Endothelial cell of umbilical vein (primary cell): Measurements from ENCODE around the gene DNAI7. TPM values are rescaled to one million over a fixed set of nuclear protein-coding genes. Genes with fewer than 3 reads are reported as not detected.
A peak's percentile ranks its signal among the peaks of the same experiment; 100 is the strongest.

Experiments
- BruUV-seq: library from RNA; stranded (reverse); fragments of 400-500 nt; replicated peaks from 2 replicates; lab custom pipeline; 2021; lab: Mats Ljungman, UMichigan
- CTCF ChIA-PET: fragments of 300-600, 350-600 bp; sonication (Branson Sonifier 250); formaldehyde crosslinking; loops from one replicate; lab custom pipeline; 2021; ENCODE audit warnings: antibody characterized with exemption, inconsistent platforms; lab: Charles Lee
- POLR2A ChIA-PET: fragments of 300-600, 350-600 bp; sonication (Branson Sonifier 250); formaldehyde crosslinking; loops from one replicate; lab custom pipeline; 2021; ENCODE audit warnings: antibody characterized with exemption, inconsistent platforms; lab: Charles Lee
- DNase-seq: peaks from one replicate; pipeline ENCODE4 v3.0.0-alpha.2; 2011; ENCODE audit warnings: low read depth, low spot score
- FAIRE-seq: peaks from 2 replicates; lab custom pipeline; 2011; peaks lifted over from hg19 to GRCh38; lab: Jason Lieb, UNC
- H2AFZ ChIP-seq: 2 replicates; pipeline ENCODE4 v1.6.0; 2012; ENCODE audit warnings: low read depth, low read length, control low read depth, inconsistent platforms
- H3K27ac ChIP-seq: 2 replicates; pipeline ENCODE4 v1.5.1; 2011; ENCODE audit warnings: low read depth, mild to moderate bottlenecking, control low read depth, low read length, moderate library complexity; ENCODE audit not compliant: insufficient read depth
- H3K27me3 ChIP-seq, 2 experiments: 2 replicates each; pipeline versions ENCODE4 v1.6.0 to v1.6.1; 2011; ENCODE audit warnings: low read length in 2 of 2, mixed read lengths in 1 of 2; ENCODE audit not compliant: control insufficient read depth in 2 of 2, insufficient read depth in 2 of 2
- H3K36me3 ChIP-seq, 2 experiments: 2 replicates in 1 of 2; 3 replicates in 1 of 2; pipeline ENCODE4 v1.5.1; 2011; ENCODE audit warnings: low read length in 2 of 2, mild to moderate bottlenecking in 1 of 2, moderate library complexity in 1 of 2; ENCODE audit not compliant: control insufficient read depth in 2 of 2, insufficient read depth in 2 of 2; ENCODE audit errors: extremely low read depth in 1 of 2
- H3K4me1 ChIP-seq: 3 replicates; pipeline ENCODE4 v1.5.1; 2011; ENCODE audit warnings: mild to moderate bottlenecking, low read length; ENCODE audit not compliant: control insufficient read depth, insufficient read depth; ENCODE audit errors: extremely low read depth
- H3K4me2 ChIP-seq: 2 replicates; pipeline ENCODE4 v1.6.1; 2011; ENCODE audit warnings: low read length, control low read depth, mixed read lengths; ENCODE audit not compliant: insufficient read depth
- H3K4me3 ChIP-seq, 3 experiments: fragments of 200-600 bp in 1 of 3; sonication (generic), shearing (Covaris generic) in 1 of 3; replicated peaks in 1 of 3; 2 replicates each; pipeline ENCODE4 v1.5.1; 2011 to 2016; ENCODE audit warnings: control low read depth in 3 of 3, low read length in 3 of 3, mild to moderate bottlenecking in 2 of 3, inconsistent platforms in 1 of 3, low read depth in 1 of 3, moderate library complexity in 1 of 3; ENCODE audit not compliant: insufficient read depth in 1 of 3
- H3K79me2 ChIP-seq: 2 replicates; pipeline ENCODE4 v1.6.0; 2012; ENCODE audit warnings: low read length, inconsistent platforms; ENCODE audit not compliant: control insufficient read depth, insufficient read depth
- H3K9ac ChIP-seq: replicated peaks from 2 replicates; pipeline ENCODE3; 2011; ENCODE audit warnings: low read length, control low read depth; ENCODE audit not compliant: insufficient read depth; ENCODE audit errors: extremely low read depth
- H3K9me1 ChIP-seq: replicated peaks from 3 replicates; pipeline ENCODE4 v1.6.0; 2011; ENCODE audit warnings: mild to moderate bottlenecking, low read length; ENCODE audit not compliant: control insufficient read depth, insufficient read depth; ENCODE audit errors: extremely low read depth
- H3K9me3 ChIP-seq: replicated peaks from 2 replicates; pipeline ENCODE4 v1.5.1; 2012; ENCODE audit warnings: low read length, inconsistent platforms; ENCODE audit not compliant: control insufficient read depth, insufficient read depth
- H4K20me1 ChIP-seq: replicated peaks from 2 replicates; pipeline ENCODE3; 2011; ENCODE audit warnings: mild to moderate bottlenecking, low read length; ENCODE audit not compliant: control insufficient read depth, insufficient read depth; ENCODE audit errors: extremely low read depth
- FOS ChIP-seq: IDR thresholded peaks from 2 replicates; pipeline ENCODE4 v1.6.1; 2011; ENCODE audit warnings: mild to moderate bottlenecking, low read length, moderate library complexity, borderline replicate concordance; ENCODE audit not compliant: insufficient read depth
- GATA2 ChIP-seq: IDR thresholded peaks from 2 replicates; pipeline ENCODE4 v1.7.0; 2011; ENCODE audit warnings: low read depth, mild to moderate bottlenecking, moderate library complexity, mixed read lengths, low read length; ENCODE audit not compliant: insufficient read length, insufficient read depth
- JUN ChIP-seq: IDR thresholded peaks from 2 replicates; pipeline ENCODE4 v1.6.1; 2011; ENCODE audit warnings: borderline replicate concordance, low read depth; ENCODE audit not compliant: insufficient read length, insufficient read depth
- dilution Hi-C: fragments of 300-500 bp; cut with MboI; formaldehyde crosslinking; loops from one replicate; pipeline ENCODE4 v1.15.0; 2019; ENCODE audit warnings: low sequenced_read_pairs; ENCODE audit not compliant: extremely low pct_ligation_motif_present
- intact Hi-C: fragments of 100-400 bp; cut with micrococcal nuclease; formaldehyde crosslinking; loops from one replicate; pipeline ENCODE4 v1.10.0; 2022
- polyA plus RNA-seq, 4 experiments: library from polyadenylated mRNA; depleted of rRNA in 3 of 4; stranded (reverse) in 3 of 4; unstranded in 1 of 4; fragments of >200 nt; gene quantifications; 2 replicates each; pipeline versions ENCODE4 v1.2.1 to v1.2.3, GENCODE V29; 2011 to 2012; ENCODE audit warnings: missing spikeins in 1 of 4
- total RNA-seq: library from RNA; stranded (reverse); gene quantifications from 2 replicates; pipeline ENCODE4 v1.2.3, GENCODE V29; 2021
- TF ChIP-seq, protein P1 (sequence below): IDR thresholded peaks from 2 replicates; pipeline ENCODE4 v1.6.1; 2011; ENCODE audit not compliant: insufficient read depth, insufficient read length

DNAI7 gene
- total and polyA plus RNA-seq, 2 donors (not counting 3 experiments of a cell fraction or from before 2014, with no cell fraction given): not detected

DNA sequence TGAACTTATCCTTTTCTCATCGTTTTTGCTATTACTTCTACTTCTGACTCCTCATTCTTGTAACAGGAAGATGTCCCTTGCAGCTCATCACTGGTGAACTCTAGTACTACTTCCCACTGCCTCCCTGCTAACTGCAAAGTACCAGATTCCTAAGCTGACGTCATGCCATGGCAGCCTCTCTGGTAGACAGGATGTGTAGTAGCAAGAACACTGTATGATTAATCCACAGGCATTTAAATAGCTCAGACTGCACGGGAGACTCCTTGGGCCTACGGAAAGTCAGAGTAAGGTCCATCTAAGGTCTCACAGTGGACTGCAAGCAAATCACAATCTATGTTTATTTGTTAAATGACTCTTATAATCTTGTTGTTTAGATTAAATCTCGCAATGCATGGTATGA, 43.5 kb downstream of the DNAI7 start:
- H3K4me1 ChIP-seq: peaks cover 6% of the 10 kb centered on the region
- no peaks in the 10 kb centered on the region for H4K20me1 ChIP-seq
- intact Hi-C loops: loop anchor here (10.0 kb wide), 1 partner anchor 297 kb away; no protein-coding TSS in a partner anchor
- H3K27ac ChIP-seq: peak overlapping the region; percentile 45
- peak overlapping the region; percentile 62 for H2AFZ ChIP-seq
- ChIA-PET POLR2A (interaction anchor here (0.9 kb wide), 1 partner anchor 236 kb away, joined by 4 read pairs; no protein-coding TSS in a partner anchor), CTCF (interaction anchor here (0.6 to 6.0 kb wide), 7 partner anchors 12 to 236 kb away, joined by 3 to 96 read pairs (median 4); no protein-coding TSS in a partner anchor)
- H3K9me1 ChIP-seq: no peaks in the 10 kb centered on the region
- DNase-seq: peak; percentile 84
- peak overlapping the region; percentile 55 for H3K4me2 ChIP-seq
- H3K36me3 ChIP-seq: no peaks in the 10 kb centered on the region
- peak; percentile 89 for FAIRE-seq
- dilution Hi-C loops: no loop called here
- H3K9ac ChIP-seq: no peak overlapping the region
- no peaks in the 10 kb centered on the region for H3K27me3 ChIP-seq
- no peaks in the 10 kb centered on the region for H3K9me3 ChIP-seq
- no peak overlapping the region for H3K4me3 ChIP-seq
- H3K79me2 ChIP-seq: no peaks in the 10 kb centered on the region
- no TSS peak for BruUV-seq
- TF ChIP-seq FOS: peak; percentile 29
- peak; percentile 74 for TF ChIP-seq JUN
- no peak for TF ChIP-seq GATA2

- CTCF ChIA-PET: interaction anchor here (0.9 to 1.3 kb wide), 2 partner anchors 8 to 156 kb away, joined by 4 to 6 read pairs; no protein-coding TSS in a partner anchor
These were observed 48.3 kb downstream of the DNAI7 start for GRCh38 chr12:25146686-25147085.

More at GRCh38 chr12:25146686-25147085, 48.3 kb downstream of the DNAI7 start:
- H3K79me2 ChIP-seq: no peaks in the 10 kb centered on the region
- intact Hi-C loops: no loop called here
- H3K9me3 ChIP-seq: no peaks in the 10 kb centered on the region
- no peaks in the 10 kb centered on the region for H4K20me1 ChIP-seq
- POLR2A ChIA-PET: no interaction called here
- no peak overlapping the region for H2AFZ ChIP-seq
- no peaks in the 10 kb centered on the region for H3K36me3 ChIP-seq
- no peak overlapping the region for H3K27ac ChIP-seq
- H3K27me3 ChIP-seq: peaks cover 0 to 2% of the 10 kb centered on the region in 2 experiments
- no TSS peak for BruUV-seq
- no peaks in the 10 kb centered on the region for H3K9me1 ChIP-seq
- H3K4me1 ChIP-seq: peaks cover 2% of the 10 kb centered on the region
- DNase-seq: no peak
- dilution Hi-C loops: no loop called here
- no peak overlapping the region for H3K4me3 ChIP-seq
- H3K9ac ChIP-seq: no peak overlapping the region
- FAIRE-seq: no peak
- no peak overlapping the region for H3K4me2 ChIP-seq
- TF ChIP-seq, protein P1, sequence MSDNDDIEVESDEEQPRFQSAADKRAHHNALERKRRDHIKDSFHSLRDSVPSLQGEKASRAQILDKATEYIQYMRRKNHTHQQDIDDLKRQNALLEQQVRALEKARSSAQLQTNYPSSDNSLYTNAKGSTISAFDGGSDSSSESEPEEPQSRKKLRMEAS: no peak
- no peak for TF ChIP-seq FOS
- no peak for TF ChIP-seq GATA2
